ENCODE results near the gene COL10A1.
"Not testable (repeated sequence)": the region's sequence is repeated elsewhere in the genome, so short reads cannot be mapped to it uniquely, and the experiment has no call there.

The COL10A1 gene

DNA sequence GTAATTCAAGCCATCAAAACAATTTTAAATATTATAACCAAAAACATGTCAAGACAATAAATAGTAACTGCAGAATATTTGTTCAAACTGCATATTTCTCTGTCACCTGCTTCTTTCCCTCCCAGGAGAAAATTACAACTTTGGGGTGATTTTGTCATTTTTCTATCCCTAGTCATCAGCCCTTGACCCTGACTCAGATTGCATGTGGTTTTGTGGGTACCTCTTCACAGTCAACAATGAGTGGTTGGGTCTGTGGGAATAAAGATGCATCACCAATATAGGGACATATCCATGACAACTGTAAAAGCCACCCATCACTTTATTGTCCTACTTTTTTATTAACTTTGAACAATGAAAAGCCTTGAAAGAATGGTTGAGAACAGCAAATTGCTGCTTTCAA is 7.3 kb downstream of the COL10A1 start:
- no peak for DNase-seq

- DNase-seq, result no peak
These were observed 10.2 kb downstream of the COL10A1 start for GRCh38 chr6:116115781-116116180.

DNA sequence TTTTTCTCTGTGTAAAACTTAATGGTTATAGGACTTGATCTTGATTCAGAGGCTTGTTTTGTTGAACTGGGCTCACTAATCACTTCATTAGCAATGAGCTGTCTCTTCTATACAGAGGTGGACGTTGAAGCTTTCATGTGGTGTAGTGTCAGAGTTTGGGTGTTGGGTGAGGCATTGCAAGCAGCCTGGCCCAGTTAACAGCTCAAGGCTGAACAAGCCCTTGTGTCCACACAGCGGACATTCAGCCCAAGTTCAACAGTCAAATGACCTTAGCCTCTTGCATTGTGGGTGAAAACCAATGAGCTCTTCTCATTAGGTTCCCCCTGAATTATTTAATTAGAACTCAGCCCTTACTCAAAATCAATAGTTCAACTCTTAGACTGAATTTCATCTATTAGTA is 12.5 kb downstream of the COL10A1 start:
- no peak for DNase-seq

DNA sequence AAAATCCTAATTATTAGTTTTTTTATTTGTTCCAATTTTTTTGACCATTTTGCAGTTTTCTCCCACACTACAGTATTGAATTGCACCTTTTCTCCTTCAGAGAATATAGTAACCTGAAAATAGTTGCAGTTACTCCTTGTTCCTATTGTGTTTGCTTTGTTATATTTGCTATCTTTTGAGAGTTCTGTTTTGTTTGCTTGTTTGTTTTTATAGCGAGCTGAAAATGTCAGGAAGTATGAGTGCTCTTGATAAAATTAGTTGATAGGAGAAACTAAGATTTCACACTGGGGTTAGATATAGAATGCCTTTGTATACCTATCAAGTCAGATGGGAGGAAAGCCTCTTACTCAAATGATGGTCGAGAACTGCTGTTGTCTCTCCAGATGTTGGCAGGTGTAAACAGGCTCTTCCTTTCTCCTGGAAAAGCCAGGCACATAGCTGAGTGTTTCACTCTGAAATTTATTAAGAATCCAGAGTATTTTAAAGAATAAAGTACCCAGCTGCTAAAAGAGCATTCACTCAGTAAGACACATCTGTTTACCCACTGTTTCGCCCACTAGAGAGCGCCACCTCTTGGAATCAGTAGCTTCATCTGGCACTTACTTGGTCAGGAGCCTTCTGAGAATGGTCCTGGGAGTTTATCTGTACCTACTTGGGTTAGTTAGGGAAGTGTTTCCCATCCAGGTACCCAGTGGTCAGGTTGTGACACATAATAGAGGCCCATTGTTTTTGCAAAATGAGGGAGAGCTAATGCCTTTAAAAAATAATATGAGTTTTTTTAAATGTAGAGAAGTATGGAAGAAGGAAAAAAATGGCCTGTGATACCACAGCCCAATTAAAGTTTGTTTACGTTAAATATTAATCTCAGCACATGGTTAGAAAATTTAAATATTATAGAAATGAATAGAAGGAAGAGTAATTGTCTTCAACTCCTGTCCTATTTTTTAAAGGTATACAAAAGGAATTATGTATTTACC is 14.1 kb downstream of the COL10A1 start:
- no peak for DNase-seq

GRCh38 chr6:116108836-116109235 is 17.1 kb downstream of the COL10A1 start:
- DNase-seq, result no peak

- DNase-seq, result no peak
These were observed 19.8 kb downstream of the COL10A1 start for GRCh38 chr6:116106146-116106545.

GRCh38 chr6:116105247-116105646 is 20.7 kb downstream of the COL10A1 start:
- DNase-seq, result no peak

DNA sequence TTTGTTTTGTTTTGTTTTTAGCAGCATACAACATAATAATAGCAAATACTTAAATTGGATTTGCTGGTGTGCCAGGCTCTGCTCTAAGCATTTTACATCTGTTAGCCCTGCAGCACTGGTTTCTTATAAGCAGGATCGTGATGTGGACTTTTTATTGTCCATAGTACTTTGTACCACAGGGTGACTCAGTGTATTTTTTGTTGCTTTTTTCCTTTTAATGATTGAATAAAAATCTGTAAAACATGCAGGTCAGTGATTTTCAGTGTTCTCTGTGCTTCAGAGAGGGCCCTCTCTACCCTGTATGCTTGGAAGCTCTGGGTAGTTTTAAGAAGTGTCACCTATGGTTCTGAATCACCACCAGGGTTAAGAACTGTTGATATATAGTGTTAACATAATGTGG is 21.3 kb downstream of the COL10A1 start:
- no peak for DNase-seq

- no peak for DNase-seq
These were observed 23.1 kb downstream of the COL10A1 start for GRCh38 chr6:116102873-116103272.

- DNase-seq, result no peak
These were observed 24.1 kb downstream of the COL10A1 start for GRCh38 chr6:116101790-116102189.

GRCh38 chr6:116101302-116101718 is 24.6 kb downstream of the COL10A1 start:
- peak; percentile 83 for DNase-seq

- peak; percentile 83 for DNase-seq
These were observed 25.3 kb downstream of the COL10A1 start, which contains the start of gene NT5DC1 for GRCh38 chr6:116100419-116101301. NT5DC1 (plus strand) TSS chr6:116100853; CDS start chr6:116100931, 78 bp downstream.

GRCh38 chr6:116099036-116099435 is 26.9 kb downstream of the COL10A1 start:
- DNase-seq, result no peak

GRCh38 chr6:116096979-116097816 is 28.7 kb downstream of the COL10A1 start:
- DNase-seq, result no peak

- not testable (repeated sequence) for DNase-seq
These were observed 29.7 kb downstream of the COL10A1 start for GRCh38 chr6:116096048-116096759.

- no peak for DNase-seq
These were observed 31.9 kb downstream of the COL10A1 start for GRCh38 chr6:116094041-116094440.

- no peak for DNase-seq
These were observed 35.7 kb downstream of the COL10A1 start for GRCh38 chr6:116090251-116090650.

DNA sequence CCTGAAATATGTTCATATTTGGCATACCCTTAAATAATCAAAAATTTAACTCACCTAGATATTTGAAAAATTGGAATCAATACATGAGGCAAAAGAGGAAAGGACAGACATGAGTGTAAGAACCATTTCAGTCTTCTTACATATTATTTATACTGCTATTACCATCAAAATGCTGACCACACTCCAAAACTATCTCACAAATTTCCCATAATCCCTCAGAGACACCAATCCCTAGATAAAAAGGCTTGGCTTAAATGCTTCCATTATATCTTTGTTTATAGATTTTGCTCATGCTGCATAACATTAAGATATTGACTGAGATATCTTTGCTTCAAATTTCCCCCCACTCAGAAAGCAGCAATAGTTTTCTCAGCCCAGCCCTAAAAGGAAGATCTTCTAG is 37.0 kb downstream of the COL10A1 start:
- no peak for DNase-seq

GRCh38 chr6:116087437-116088027 is 38.4 kb downstream of the COL10A1 start:
- DNase-seq, result no peak

DNA sequence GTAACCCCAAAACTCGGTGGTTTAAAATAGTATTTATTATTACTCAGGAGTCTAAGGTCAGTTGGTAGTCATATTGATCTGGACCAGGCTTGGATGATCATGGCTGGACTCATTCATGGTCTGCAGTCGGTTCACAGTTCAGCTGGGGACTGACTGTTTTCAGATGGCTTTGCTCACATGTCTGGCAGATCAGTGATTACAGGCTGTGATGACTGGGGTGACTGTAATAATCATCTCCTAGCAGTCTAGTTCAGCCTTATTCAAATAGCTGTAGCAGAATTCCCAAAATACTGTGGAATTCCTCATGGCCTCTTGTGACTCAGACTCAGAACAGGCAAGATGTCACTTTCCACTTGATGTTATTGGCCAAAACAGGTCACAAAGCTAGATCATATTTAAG is 41.6 kb downstream of the COL10A1 start:
- DNase-seq, result no peak

DNA sequence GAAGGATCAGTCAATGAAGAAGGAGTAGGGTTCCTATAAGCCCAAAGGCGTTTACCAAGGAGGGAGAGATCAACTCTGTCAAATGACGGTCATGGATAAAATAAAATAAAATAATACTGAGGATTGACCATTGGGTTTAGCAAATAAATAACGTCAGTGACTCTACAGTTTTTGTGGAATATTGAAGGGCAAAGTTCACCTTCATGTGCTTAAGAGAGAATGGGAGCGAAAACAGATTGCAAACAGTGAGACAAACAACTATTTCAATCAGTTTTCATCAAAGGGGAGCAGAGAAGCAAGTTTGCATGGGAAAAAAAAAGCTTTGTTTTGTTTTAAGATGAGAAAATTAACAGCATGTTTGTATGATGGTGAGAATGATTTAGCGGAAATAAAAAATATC is 42.9 kb downstream of the COL10A1 start:
- no peak for DNase-seq

All from KG1 (cell line).